ENCODE measurements around the gene GLT1D1. TPM values are rescaled to one million over a fixed set of nuclear protein-coding genes. Genes with fewer than 3 reads are reported as not detected.
A peak's percentile ranks its signal among the peaks of the same experiment; 100 is the strongest.

GLT1D1 gene
- total RNA-seq, 1 donor from 2014 or later: 5.4 TPM

DNA sequence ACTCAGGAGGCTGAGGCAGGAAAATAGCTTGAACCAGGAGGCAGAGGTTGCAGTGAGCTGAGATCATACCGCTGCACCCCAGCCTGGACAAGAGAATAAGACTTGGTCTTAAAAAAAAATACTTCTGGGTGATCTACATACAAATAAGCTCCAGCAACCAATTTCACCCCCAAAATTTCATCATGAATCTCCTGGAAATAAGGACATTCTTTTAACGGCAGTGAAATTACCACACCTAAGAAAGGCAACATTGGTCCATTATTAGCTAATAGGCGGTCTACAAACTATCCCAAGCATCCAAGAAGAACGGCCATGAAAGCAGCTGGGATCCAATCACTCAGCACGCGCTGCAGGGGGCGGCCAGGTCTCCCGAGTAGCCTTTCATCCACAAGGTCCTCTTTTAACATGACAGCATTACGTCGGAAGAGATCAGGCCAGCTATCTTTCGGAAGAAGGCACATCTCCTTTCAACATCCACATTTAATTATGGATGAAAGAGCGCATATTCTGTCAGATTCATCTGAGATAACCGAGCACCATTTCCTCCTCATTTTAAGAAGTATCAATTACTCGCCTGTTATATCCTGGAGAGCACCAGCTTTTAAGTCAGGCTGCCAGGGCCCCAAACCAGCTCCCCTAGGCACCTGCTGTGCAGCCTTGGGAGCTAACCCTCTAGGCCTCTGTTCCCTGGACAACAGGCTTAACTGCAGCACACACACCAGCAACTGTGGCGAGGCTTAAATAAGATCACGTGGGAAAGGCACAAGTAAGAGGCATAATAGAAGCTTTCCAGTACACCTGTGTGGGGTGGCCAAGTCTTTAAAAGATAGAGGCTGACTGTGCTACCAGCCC is 33.8 kb upstream of the GLT1D1 start:
- peaks cover 38% of the 10 kb centered on the region for H3K4me1 Mint-ChIP-seq
- no peaks in the 10 kb centered on the region for H3K9me3 Mint-ChIP-seq
- Histone ChIP-seq H3K36me3 (no peaks in the 10 kb centered on the region), H3K79me2 (ENCODE audit: low read depth) (peaks cover 90% of the 10 kb centered on the region), H3K9ac (no peak overlapping the region), H3K27me3 (no peaks in the 10 kb centered on the region), H3K9me3 (ENCODE audit: low read depth) (no peaks in the 10 kb centered on the region), H3K4me3 (peak overlapping the region; percentile 13), H3K4me2 (peak overlapping the region; percentile 66), H4K20me1 (ENCODE audit: low read depth) (peaks cover 83% of the 10 kb centered on the region), H3F3A (ENCODE audit: low read depth) (peaks cover 20% of the 10 kb centered on the region), H3K4me1 (peaks cover 43% of the 10 kb centered on the region), H2AFZ (replicated peaks) (no peak overlapping the region), H3K27ac (peak overlapping the region; percentile 45)
- no peak for TF ChIP-seq EZH2 (IDR thresholded peaks at IDR 0.05)
- TF ChIP-seq, protein P1, sequence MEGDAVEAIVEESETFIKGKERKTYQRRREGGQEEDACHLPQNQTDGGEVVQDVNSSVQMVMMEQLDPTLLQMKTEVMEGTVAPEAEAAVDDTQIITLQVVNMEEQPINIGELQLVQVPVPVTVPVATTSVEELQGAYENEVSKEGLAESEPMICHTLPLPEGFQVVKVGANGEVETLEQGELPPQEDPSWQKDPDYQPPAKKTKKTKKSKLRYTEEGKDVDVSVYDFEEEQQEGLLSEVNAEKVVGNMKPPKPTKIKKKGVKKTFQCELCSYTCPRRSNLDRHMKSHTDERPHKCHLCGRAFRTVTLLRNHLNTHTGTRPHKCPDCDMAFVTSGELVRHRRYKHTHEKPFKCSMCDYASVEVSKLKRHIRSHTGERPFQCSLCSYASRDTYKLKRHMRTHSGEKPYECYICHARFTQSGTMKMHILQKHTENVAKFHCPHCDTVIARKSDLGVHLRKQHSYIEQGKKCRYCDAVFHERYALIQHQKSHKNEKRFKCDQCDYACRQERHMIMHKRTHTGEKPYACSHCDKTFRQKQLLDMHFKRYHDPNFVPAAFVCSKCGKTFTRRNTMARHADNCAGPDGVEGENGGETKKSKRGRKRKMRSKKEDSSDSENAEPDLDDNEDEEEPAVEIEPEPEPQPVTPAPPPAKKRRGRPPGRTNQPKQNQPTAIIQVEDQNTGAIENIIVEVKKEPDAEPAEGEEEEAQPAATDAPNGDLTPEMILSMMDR (IDR thresholded peaks at IDR 0.05): no peak
- TF ChIP-seq EZH2phosphoT487 (IDR thresholded peaks at IDR 0.05): no peak
- H3K27me3 Mint-ChIP-seq (ENCODE audit: insufficient read depth, low read depth): peaks cover 2% of the 10 kb centered on the region
- H3K4me3 Mint-ChIP-seq: no peak overlapping the region
- H3K36me3 Mint-ChIP-seq: peaks cover 24% of the 10 kb centered on the region
- peak; percentile 67 for DNase-seq (ENCODE audit: low spot score)
- H3K27ac Mint-ChIP-seq: peak overlapping the region; percentile 25

DNA sequence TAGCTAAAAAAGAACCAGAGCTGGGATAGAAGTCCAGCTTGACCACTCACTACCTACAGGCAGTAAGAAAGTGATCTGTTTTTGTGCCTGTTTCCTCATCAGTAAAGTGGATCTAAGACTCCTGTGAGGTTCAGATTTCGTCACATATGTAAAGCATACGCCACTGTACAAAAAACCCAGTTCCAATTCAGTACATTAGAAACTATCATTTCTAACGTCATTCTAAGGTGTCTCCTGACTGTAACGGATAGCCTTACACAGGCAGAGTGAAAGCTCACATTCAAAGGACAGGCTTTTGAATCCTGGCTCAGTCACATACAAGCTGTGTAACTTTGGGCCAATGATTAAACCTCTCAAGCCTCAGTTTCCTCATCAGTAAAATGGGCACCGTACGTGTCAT is 33.0 kb upstream of the GLT1D1 start:
- H3K4me1 Mint-ChIP-seq: peaks cover 44% of the 10 kb centered on the region

DNA sequence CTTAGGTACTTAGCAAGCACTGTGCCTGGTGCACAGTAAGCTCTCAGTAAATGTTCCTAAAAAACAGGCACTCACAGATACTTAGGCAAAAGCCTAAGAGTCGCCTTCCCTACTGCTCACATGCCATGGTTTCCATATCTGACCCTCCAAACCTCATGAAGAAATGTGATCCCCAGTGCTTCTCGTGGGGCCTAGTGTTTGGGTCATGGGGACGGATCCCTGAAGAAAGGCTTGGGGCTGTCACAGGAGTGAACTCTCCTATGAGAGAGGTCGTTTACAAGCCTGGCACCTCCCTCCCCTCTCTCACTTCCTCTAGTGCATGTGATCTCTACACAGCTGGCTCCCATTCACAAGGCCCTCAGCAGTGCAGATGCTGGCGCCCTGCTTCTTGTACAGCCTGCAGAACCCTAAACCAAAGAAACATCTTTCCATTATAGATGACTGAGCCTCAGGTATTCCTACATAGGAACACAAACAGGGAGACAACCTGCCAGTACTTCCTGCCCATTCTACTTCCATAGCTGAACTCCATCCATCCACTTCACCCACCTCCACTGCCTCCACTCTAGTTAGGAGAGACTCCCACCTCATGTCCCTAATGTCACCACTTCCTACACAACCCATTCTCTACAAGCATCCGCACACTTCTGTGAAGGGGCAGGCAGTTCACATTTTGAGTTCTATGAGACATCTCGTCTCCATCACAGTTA is 32.4 kb upstream of the GLT1D1 start:
- H3K9ac ChIP-seq: no peak overlapping the region
- peaks cover 76% of the 10 kb centered on the region for H3K79me2 ChIP-seq (ENCODE audit: low read depth)
- H3K9me3 Mint-ChIP-seq: no peaks in the 10 kb centered on the region
- H3K27me3 Mint-ChIP-seq (ENCODE audit: insufficient read depth, low read depth): no peaks in the 10 kb centered on the region
- peak overlapping the region; percentile 33 for H3K27ac Mint-ChIP-seq
- H3K36me3 Mint-ChIP-seq: peaks cover 15% of the 10 kb centered on the region
- DNase-seq (ENCODE audit: low spot score): no peak
- H3K27ac ChIP-seq: no peak overlapping the region
- no peak overlapping the region for H3K4me3 ChIP-seq
- no peak for TF ChIP-seq EZH2phosphoT487 (IDR thresholded peaks at IDR 0.05)
- H3K4me3 Mint-ChIP-seq: peak overlapping the region; percentile 24
- peaks cover 23% of the 10 kb centered on the region for H3F3A ChIP-seq (ENCODE audit: low read depth)
- no peaks in the 10 kb centered on the region for H3K36me3 ChIP-seq
- no peak overlapping the region for H3K4me2 ChIP-seq
- H2AFZ ChIP-seq (replicated peaks): no peak overlapping the region
- H4K20me1 ChIP-seq (ENCODE audit: low read depth): peaks cover 72% of the 10 kb centered on the region
- peaks cover 49% of the 10 kb centered on the region for H3K4me1 ChIP-seq
- no peaks in the 10 kb centered on the region for H3K9me3 ChIP-seq (ENCODE audit: low read depth)
- peaks cover 44% of the 10 kb centered on the region for H3K4me1 Mint-ChIP-seq
- no peaks in the 10 kb centered on the region for H3K27me3 ChIP-seq

More for the DNA sequence above, 33.0 kb upstream of the GLT1D1 start:
- H3K4me2 ChIP-seq: peak overlapping the region; percentile 66
- no peak overlapping the region for H3K4me3 ChIP-seq
- Mint-ChIP-seq H3K4me3 (no peak overlapping the region), H3K9me3 (no peaks in the 10 kb centered on the region), H3K27me3 (ENCODE audit: insufficient read depth, low read depth) (no peaks in the 10 kb centered on the region), H3K27ac (no peak overlapping the region), H3K36me3 (peaks cover 18% of the 10 kb centered on the region)
- peak overlapping the region; percentile 45 for H3K27ac ChIP-seq
- no peaks in the 10 kb centered on the region for H3K27me3 ChIP-seq
- no peak overlapping the region for H2AFZ ChIP-seq (replicated peaks)
- no peak overlapping the region for H3K9ac ChIP-seq
- TF ChIP-seq, protein P1 (IDR thresholded peaks at IDR 0.05): no peak
- no peak for TF ChIP-seq EZH2 (IDR thresholded peaks at IDR 0.05)
- TF ChIP-seq EZH2phosphoT487 (IDR thresholded peaks at IDR 0.05): no peak
- no peaks in the 10 kb centered on the region for H3K9me3 ChIP-seq (ENCODE audit: low read depth)
- H3F3A ChIP-seq (ENCODE audit: low read depth): peaks cover 23% of the 10 kb centered on the region
- DNase-seq (ENCODE audit: low spot score): no peak
- no peaks in the 10 kb centered on the region for H3K36me3 ChIP-seq
- peaks cover 49% of the 10 kb centered on the region for H3K4me1 ChIP-seq
- H4K20me1 ChIP-seq (ENCODE audit: low read depth): peaks cover 77% of the 10 kb centered on the region
- H3K79me2 ChIP-seq (ENCODE audit: low read depth): peaks cover 83% of the 10 kb centered on the region
